HG03280 (cell line): Measurements from ENCODE around the gene ATXN10.
"Not testable (repeated sequence)": the region's sequence is repeated elsewhere in the genome, so short reads cannot be mapped to it uniquely, and the experiment has no call there.

Source experiments
- ATAC-seq: cut with Tn5 transposase; IDR thresholded peaks from one replicate; pipeline ENCODE4 v1.9.1; 2021; ENCODE audit warnings: mild to moderate bottlenecking, moderate library complexity; ENCODE audit not compliant: unreplicated experiment

Gene ATXN10

DNA sequence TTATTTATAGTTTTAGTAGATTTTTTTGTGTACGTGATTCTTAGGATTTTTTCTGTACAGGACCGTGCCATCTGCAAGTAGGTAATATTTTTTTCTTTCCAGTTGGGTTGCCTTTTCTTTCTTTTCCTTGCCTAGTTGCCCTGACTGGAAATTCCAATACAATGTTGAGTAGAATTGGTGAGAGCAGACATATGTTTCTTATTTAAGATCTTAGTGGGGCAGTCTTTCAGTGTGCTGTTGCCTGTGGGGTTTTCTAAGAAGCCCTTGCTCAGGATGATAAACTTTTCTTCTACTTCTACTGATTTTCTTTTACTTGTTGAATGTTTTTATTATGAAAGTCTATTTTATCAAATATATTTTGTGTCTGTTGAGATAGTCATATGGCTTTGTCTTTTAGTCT is 33.0 kb downstream of the ATXN10 start:
- no peak for ATAC-seq

DNA sequence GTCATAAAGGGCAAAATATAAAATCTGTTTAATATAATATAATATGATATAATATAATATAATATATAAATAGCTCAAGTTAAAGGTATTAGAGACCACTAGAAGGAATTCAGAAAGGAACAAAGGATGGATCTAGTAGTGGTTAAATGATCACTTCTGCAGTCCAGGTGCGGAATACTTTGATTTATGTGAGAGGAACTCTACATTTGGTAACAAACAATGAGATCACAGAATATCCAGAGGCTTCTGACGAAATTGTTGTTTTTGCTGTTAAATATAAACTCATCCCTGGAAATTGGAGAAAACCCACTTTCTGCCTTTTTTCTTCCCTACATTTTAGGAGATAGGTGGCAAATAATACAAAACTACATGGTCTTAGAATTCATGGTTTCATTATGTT is 36.0 kb downstream of the ATXN10 start:
- no peak for ATAC-seq

DNA sequence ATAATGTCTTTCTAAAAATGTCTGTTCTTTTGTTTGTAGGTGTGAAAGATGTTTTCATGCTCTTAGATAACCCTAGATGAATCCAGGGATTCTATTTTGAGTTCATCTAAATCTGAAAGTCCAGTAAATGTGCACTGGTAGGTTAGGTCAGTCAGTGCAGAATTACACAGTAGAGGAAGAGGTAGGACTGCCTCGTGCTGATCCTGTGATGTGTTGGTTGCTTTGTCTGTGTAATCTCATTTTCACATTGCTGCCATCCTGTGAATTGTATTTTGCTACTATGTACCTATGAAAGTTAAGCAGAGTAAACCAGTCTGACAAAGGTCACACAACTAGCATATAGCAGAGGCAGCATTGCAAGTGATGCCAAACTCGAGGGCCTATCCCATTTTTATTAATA is 36.5 kb downstream of the ATXN10 start:
- ATAC-seq, result no peak

DNA sequence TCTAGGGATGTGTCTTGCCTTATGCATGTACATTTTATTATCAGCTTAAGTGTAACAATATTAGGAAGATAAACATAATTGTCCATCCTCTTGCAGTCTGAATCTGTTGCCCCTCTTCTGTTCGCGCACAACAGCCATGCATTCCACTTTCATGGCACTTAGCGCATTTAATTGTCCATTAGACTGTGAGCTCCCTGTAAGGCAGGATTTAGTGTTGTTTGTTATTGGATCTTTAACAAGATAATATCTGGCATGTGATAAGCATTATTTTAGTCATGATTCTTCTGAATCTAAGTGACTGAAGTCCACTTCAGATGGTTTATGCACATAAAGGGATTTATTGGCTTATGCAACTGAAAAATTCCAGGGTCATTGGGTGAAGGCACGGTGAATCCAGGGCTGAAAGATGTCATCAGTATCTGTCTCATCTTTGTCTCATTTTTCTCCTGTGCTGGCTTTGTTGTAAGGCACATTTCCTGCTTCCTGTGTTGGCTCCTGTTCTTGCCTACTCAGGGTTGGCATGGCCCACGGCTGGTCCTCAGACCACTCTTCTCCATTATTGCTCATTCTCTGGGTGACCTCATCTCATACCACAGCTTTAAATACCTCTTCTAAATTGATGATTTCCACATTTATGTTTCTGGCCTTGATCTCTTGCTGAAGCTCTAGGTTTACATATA is 37.6 kb downstream of the ATXN10 start:
- ATAC-seq, result no peak

DNA sequence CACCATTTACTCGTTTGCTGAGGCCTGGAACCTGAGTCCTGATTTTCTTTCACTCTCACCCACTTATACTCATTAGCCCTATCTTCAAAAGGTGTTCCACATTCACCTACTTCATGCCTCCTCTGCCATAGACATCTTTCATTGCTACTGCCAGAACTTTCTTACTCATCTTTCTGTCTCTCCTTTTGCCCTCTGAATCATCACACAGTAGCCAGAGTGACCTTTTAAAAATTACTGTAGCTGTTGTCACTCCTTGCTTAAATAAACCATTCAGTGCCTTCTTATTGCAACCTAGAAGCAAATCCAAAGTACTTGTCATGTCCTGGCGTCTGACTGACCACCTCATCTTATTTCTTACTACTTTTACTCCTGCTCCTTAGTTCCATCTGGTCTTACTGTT is 38.2 kb downstream of the ATXN10 start:
- ATAC-seq, result no peak

DNA sequence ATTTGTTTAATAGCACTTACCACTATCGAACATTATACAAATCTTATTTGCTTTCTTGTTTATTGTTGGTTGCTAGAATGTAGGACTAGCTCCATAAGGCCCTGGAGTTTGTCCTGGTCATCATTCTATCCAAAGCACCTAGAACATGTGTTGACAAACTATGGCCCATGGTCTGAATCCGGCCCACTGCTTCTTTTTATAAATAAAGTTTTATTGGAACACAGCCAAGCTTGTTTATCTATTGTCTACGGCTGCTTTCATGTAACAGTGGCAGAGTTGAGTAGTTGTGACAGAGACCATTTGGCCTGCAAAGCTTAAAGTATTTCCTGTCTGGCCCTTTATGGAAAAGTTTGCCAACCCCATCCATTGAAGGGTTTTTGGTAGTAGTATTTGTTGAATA is 38.8 kb downstream of the ATXN10 start:
- ATAC-seq, result no peak

DNA sequence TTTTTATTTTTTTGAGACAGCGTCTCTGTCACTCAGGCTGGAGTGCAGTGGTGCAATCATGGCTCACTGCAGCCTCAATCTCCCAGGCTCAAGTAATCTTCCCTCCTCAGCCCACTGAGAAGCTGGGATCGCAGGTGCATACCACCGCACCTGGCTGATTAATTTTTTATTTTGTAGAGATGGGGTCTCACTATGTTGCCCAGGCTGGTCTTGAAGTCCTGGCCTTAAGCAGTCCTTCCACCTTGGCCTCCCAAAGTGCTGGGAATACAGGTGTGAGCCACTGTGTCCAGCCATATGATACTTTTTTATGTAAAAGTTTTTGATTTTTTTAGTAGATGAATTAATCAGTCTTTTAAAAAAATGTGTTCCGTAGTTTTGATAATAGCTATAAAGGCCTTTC is 42.8 kb downstream of the ATXN10 start:
- ATAC-seq, result not testable (repeated sequence)

DNA sequence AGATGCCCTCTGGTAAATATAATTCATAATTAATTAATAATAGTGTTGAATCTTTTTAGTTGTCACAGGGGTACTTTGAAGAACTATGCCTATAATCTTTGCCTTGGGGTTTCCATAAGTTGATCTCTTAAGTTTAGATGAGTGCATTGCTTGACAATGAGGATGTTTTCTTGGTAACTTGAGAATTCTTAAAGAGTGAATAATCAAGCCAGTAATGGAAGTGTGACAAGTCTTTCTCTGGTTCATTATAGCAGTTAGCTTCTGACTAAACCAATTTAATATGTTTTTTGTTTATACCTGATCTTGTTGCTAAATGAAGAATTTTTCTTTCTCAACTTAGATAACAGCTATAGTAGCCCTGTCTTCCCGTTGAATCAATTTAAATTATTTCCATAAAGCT is 46.2 kb downstream of the ATXN10 start:
- ATAC-seq, result no peak

DNA sequence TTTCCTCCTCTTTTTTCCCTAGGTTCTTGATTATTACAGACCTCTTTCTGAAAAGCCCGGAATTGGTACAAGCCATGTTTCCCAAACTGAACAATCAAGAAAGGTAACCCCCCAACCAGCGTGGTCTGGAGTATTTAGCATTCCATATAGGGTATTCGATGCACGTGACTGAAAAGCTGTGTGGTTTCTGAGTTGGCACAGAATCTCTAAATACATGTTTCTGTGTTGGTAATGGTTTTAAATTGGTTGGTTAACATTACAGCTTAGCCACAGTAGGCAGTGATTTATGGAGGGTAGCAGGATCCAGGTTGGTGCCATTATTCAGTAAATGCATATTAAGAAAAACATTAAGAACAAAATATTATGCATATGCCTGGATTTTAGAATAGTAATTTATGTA is 46.8 kb downstream of the ATXN10 start:
- no peak for ATAC-seq

DNA sequence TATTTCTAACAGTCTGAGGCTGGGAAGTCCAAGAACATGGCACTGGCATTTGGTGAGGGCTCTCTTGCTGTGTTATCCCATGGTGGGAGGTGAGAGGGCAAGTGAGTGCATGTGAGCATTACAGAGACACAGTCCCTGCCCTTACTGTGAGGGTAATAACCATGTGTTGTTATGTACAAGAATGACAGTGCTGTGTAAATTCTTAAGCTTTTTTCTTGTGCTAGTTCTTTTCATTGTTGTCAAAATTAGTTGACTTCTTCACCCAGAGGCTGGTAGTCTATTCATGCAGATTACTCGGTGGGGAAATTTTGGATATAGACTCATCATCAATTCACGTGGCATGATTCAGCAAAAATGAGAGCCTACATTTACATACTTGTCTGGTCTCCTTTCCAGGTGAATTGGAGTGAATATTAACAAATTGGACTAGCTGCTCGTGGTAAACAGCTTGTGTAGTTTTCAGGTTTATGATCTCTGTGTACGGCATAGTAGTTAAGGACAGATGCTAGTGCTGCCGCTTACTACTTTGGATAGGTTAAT is 49.3 kb downstream of the ATXN10 start:
- ATAC-seq, result no peak

DNA sequence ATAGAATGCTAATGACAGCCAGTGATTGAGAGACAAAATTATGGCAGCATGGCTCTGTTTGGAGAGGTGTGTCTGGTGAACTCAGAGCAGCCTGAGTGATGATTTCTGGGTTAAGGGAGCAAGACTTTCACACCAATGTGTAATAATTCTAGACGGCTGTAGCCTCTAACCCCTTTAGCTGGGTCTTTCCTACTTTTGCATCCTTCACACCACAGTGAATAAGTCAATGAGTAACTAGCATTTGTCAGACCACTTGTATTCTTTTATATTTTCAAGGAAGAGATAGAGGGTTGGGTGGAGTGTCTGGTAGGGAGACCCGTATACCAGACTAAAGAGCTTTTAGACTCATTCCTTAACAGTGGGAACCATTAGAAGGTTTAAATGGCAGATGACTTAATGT is 50.4 kb downstream of the ATXN10 start:
- no peak for ATAC-seq

DNA sequence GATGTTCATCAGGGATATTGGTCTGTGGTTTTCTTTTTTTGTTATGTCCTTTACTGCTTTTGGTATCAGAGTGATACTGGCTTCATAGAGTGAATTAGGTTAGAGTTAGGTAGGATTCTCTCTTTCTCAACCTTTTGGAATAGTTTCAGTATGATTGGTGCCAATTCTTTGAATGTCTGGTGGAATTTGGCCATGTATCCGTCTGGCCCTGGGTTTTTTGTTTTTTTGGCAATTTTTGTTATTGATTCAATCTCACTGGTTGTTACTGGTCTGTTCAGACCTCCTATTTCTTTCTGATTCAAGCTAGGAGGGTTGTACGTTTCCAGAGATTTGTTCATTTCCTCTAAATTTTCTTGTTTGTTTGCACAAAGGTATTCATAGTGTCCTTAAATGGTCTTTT is 54.4 kb downstream of the ATXN10 start:
- ATAC-seq, result no peak

DNA sequence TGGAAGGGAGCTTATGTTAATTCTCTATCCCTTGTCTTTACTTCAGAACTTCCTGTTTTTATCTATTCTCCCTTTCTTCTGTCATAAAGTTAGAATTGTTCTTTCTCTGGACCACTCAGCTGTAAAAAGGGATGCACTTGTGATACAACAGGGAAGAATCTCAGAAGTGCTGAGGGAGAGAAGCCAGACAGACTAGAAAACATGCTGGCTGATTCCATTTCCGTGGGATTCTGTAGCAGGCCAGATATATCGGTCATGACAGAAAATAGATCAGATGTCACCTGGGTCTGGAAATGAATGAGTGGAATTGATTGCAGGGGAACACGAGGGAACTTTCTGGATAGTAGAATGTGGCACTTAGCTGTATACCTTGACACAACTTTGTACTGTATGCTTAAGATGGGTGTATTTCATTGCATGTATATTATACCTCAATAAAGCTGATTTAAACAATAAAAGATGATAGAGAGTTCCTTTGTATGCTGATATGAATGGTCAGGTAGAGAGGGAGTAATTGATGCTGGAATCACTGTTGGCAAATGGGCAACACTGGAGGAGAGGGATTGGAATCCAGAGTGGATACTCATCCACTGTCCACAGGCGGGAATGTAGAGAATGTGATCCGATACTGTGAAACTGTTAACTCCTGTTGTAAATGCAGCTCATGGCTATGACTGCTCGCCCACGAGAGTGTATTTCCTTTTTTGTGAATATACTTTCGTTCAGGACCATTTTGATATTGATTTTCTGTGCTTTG is 59.6 kb downstream of the ATXN10 start:
- no peak for ATAC-seq

DNA sequence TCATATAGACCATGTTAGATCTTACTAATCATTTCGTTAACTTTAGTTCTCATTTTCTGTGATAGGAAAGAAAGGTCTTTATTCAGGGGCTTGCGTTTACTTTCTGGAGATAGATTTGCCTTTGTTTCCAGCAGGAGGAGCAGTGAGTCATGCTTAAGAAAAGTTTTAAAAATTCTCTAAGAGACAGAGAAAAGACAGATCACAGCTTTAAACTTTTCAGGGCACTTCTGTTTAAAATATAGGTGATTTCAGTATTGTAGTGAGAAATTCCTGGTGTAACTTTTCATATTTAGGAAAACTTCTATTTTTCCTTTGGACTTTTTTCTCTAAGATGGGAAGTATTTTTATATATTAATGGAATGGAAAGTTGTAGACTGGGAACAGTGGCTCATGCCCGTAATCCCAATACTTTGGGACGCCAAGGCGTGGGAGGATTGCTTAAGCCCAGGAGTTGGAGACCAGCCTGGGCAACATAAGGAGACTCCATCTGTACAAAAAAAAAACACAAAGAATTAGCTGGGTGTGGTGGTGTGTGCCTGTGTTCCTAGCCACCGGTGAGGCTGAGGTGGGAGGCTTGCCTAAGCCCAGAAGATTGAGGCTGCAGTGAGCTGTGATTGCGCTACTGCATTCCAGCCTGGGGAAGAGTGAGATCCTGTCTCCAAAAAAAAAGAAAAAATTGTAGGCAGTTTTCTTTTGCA is 60.3 kb downstream of the ATXN10 start:
- ATAC-seq, result no peak

DNA sequence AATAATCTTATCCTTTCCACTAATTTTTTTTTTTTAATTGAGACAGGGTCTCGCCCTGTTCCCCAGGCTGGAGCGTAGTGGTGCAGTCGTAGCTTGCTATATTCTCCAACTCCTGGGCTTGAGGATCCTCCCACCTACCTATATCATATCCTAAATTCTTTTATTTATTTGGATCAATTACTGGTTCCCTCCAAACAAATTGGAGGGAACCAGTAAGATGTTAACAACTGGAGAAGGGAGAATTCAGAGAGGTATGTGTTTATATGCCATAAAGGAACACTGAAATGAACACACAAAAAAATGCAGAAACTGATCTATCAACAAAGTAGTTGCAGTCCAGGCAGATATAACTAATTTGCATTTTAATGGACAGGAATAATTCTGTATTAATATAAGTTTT is 63.6 kb downstream of the ATXN10 start:
- ATAC-seq, result no peak

DNA sequence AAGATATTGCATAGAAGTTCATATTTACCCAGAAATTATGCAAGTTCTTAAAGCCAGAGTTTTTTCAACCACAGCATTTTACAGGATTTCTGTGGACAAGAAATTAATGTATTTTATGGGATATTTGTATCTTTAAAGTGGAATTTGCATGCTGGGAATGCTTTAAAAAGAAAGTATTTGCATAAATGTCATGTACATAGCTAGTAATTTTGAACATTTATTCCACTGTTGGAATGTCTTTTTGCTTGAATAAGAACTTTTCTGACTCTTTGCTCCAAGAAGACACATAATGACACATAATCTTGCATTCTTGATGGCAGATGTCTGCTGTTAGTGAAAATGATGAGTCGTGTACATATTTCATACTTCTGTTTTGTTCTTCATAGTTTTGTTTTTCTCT is 66.6 kb downstream of the ATXN10 start:
- no peak for ATAC-seq

DNA sequence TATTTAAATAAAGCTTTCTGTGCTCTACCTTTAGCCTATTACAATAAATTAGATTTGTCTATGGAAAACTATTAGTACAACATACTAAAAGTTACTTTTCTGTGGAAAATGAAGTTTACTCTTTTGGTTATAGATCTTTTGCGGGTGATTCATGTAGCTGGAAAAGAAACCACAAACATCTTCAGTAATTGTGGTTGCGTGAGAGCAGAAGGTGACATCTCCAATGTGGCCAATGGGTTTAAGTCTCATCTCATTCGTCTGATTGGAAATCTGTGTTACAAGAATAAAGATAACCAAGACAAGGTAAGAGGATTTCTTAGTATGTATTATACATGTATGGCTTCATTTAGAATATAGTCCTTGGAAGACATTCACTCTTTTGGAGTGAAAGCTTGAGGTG is 68.6 kb downstream of the ATXN10 start:
- ATAC-seq, result no peak

DNA sequence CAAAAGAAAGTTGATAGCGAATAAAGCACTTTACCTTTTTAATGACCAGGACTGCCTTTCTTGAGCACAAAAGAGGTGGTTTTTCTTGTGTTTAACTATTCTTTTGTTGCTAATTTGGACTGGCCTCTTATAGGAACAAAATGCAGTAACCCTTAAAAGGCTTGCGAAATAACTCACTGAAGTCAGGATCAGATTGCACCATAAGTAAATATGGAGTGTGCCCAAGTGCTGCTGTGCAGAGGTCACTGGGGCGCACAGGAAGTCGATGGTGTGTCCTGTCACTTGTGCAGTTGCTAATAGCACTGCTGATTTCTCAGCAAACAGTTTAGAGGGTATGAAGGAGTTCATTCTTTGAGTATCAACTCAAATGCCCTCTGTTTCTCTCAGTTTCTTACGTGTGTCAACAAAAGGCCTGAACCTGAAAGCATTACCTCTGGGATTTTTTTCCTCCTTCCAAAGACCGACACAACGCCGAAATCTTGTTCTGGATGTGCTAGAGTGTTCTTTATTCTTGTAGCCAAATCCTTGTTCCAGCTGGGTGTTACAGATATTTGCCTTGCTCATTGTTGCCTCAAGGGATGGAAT is 71.3 kb downstream of the ATXN10 start:
- no peak for ATAC-seq

DNA sequence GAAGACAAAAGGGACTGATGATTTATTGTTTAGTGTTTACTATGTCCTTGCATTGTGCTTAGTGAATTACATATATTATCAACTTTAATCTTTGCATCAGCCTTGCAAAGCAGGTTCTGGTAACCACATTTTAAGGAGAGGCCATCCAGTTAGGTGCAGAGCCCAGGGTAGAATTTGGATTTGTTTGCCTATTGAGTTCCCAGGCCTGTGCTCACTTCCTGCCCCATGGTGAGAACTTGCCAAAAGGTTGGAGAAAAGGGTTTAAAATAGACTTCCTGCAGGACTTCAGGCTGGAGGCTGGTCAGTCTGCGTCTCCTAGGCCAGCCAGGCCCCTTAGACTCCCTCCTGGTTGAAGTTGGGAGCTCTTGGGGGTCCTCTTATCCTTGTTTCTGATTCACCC is 72.1 kb downstream of the ATXN10 start:
- no peak for ATAC-seq

DNA sequence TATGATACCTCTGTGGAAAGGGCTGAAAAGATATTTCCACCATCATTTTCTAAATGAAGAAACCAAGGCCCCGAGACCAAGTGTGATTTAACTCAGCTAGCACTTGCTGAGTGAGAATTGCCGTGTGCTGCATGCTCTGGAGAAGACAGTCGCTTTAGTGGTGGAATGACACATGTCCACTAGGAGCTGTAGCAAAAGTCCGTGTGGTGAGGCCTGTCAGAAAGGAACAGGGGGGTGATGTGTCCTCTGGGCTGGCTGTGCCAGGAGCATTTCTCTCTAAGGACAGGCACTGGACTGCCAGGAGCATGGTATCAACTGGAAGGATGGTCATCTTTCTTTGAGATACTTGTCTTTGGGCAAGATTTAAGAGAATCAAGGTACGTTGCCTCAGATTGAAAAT is 72.8 kb downstream of the ATXN10 start:
- no peak for ATAC-seq

DNA sequence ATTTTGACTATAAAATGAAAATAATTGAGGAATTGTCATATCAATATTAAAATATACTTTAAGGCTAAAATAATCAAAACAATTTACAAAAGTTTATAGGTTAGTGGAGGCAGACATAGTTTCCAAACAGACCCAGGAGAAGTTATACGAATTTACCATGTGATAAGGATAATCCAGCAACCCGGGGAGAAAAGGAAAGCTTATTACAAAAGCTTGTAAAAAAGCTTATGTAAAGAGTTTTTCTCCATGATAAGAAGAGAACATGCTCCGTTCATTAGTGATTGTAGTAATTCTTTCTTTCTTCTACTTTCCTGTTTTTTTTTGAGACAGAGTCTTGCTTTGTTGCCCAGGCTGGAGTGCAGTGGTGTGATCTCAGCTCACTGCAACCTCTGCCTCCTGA is 79.0 kb downstream of the ATXN10 start:
- no peak for ATAC-seq

DNA sequence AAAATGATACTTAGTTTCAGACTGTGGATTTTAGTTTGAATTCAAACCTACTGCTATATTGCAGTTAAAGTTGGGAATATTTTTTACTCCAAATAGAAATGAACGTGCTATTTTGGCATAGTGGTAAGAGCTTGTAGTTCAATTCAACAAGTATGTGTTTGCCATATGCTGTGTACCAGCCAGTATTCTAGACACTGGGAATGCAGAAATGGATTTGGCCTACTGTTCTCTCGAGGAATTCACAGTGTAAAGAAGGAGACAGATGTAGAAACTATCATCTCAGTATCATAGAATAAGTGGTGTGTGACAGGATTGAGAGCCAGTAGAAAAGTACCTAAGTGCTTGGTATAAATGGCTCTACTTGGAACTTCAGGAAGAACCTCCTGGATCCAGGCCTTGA is 80.4 kb downstream of the ATXN10 start:
- no peak for ATAC-seq
